ENCODE results near the gene COL11A2.

COL11A2 gene

GRCh38 chr6:33201147-33201545 is 8.9 kb upstream of the COL11A2 start:
- Mint-ChIP-seq H3K36me3 (peaks cover 38% of the 10 kb centered on the region), H3K9me3 (no peaks in the 10 kb centered on the region), H3K4me3 (peak overlapping the region; percentile 92), H3K27ac (peak overlapping the region; percentile 95), H3K27me3 (no peaks in the 10 kb centered on the region), H3K4me1 (peaks cover 87% of the 10 kb centered on the region)
- no peak for ATAC-seq

GRCh38 chr6:33200219-33201146 is 8.2 kb upstream of the COL11A2 start, which contains the start of the genes RXRB and SLC39A7:
RXRB (minus strand) TSS chr6:33200665; CDS start chr6:33200476, 189 bp downstream.
SLC39A7 (plus strand) TSS chr6:33200867; CDS start chr6:33201246, 379 bp downstream.
- Mint-ChIP-seq H3K27ac (peak within 1 kb of the TSS; percentile 95), H3K4me3 (peak within 1 kb of the TSS; percentile 92), H3K9me3 (no peaks in the 10 kb centered on the region), H3K36me3 (peaks cover 44% of the 10 kb centered on the region), H3K27me3 (no peaks in the 10 kb centered on the region), H3K4me1 (peaks cover 81% of the 10 kb centered on the region)
- ATAC-seq, result peak; percentile 87

GRCh38 chr6:33199687-33200218 is 7.5 kb upstream of the COL11A2 start:
- Mint-ChIP-seq H3K36me3 (peaks cover 51% of the 10 kb centered on the region), H3K27me3 (no peaks in the 10 kb centered on the region), H3K4me1 (peaks cover 73% of the 10 kb centered on the region), H3K9me3 (no peaks in the 10 kb centered on the region), H3K4me3 (peak overlapping the region; percentile 92), H3K27ac (peak overlapping the region; percentile 95)
- peak; percentile 54 for ATAC-seq

- Mint-ChIP-seq H3K27me3 (no peaks in the 10 kb centered on the region), H3K36me3 (peaks cover 57% of the 10 kb centered on the region), H3K4me3 (peak overlapping the region; percentile 92), H3K27ac (peak overlapping the region; percentile 95), H3K4me1 (peaks cover 67% of the 10 kb centered on the region), H3K9me3 (no peaks in the 10 kb centered on the region)
- ATAC-seq, result no peak
Observed at GRCh38 chr6:33198853-33199436, 6.7 kb upstream of the COL11A2 start.

- Mint-ChIP-seq H3K9me3 (no peaks in the 10 kb centered on the region), H3K4me3 (peak overlapping the region; percentile 92), H3K27me3 (no peaks in the 10 kb centered on the region), H3K27ac (peak overlapping the region; percentile 95), H3K4me1 (peaks cover 61% of the 10 kb centered on the region), H3K36me3 (peaks cover 51% of the 10 kb centered on the region)
- no peak for ATAC-seq
Observed at GRCh38 chr6:33198159-33198852, 6.0 kb upstream of the COL11A2 start.

- ATAC-seq, result peak; percentile 24
- no peak overlapping the region for H3K4me3 Mint-ChIP-seq
Observed at GRCh38 chr6:33197431-33198048, 5.3 kb upstream of the COL11A2 start.

GRCh38 chr6:33195304-33196165 is 3.3 kb upstream of the COL11A2 start:
- ATAC-seq, result no peak
- Mint-ChIP-seq H3K4me3 (no peak overlapping the region), H3K27me3 (peaks cover 17% of the 10 kb centered on the region), H3K36me3 (peaks cover 35% of the 10 kb centered on the region), H3K27ac (no peak overlapping the region), H3K9me3 (no peaks in the 10 kb centered on the region), H3K4me1 (peaks cover 48% of the 10 kb centered on the region)

More at GRCh38 chr6:33197431-33198048, 5.3 kb upstream of the COL11A2 start:
- Mint-ChIP-seq H3K9me3 (no peaks in the 10 kb centered on the region), H3K27me3 (no peaks in the 10 kb centered on the region), H3K27ac (no peak overlapping the region), H3K4me1 (peaks cover 59% of the 10 kb centered on the region), H3K36me3 (peaks cover 44% of the 10 kb centered on the region)

- Mint-ChIP-seq H3K9me3 (no peaks in the 10 kb centered on the region), H3K36me3 (peaks cover 35% of the 10 kb centered on the region), H3K4me3 (no peak overlapping the region), H3K27ac (no peak overlapping the region), H3K4me1 (peaks cover 45% of the 10 kb centered on the region), H3K27me3 (peaks cover 27% of the 10 kb centered on the region)
- no peak for ATAC-seq
Observed at GRCh38 chr6:33194431-33194979, 2.2 kb upstream of the COL11A2 start.

- no peak overlapping the region for H3K27ac Mint-ChIP-seq
- H3K4me3 Mint-ChIP-seq, result no peak overlapping the region
- peaks cover 35% of the 10 kb centered on the region for H3K36me3 Mint-ChIP-seq
- no peaks in the 10 kb centered on the region for H3K9me3 Mint-ChIP-seq
- H3K4me1 Mint-ChIP-seq, result peaks cover 37% of the 10 kb centered on the region
- ATAC-seq, result no peak
- H3K27me3 Mint-ChIP-seq, result peaks cover 33% of the 10 kb centered on the region
Observed at GRCh38 chr6:33193619-33194018, 1.4 kb upstream of the COL11A2 start.

- no peak overlapping the region for H3K27ac Mint-ChIP-seq
Observed at GRCh38 chr6:33192671-33193602, 670 bp upstream of the COL11A2 start.

GRCh38 chr6:33191383-33192104 is 723 bp downstream of the COL11A2 start:
- Mint-ChIP-seq H3K27me3 (peaks cover 49% of the 10 kb centered on the region), H3K27ac (no peak overlapping the region), H3K4me1 (peaks cover 19% of the 10 kb centered on the region), H3K36me3 (peaks cover 32% of the 10 kb centered on the region), H3K9me3 (peaks cover 3% of the 10 kb centered on the region), H3K4me3 (no peak overlapping the region)
- ATAC-seq, result no peak

More at GRCh38 chr6:33192671-33193602, 670 bp upstream of the COL11A2 start:
- peak; percentile 39 for ATAC-seq
- Mint-ChIP-seq H3K27me3 (peaks cover 40% of the 10 kb centered on the region), H3K4me1 (peaks cover 30% of the 10 kb centered on the region), H3K9me3 (no peaks in the 10 kb centered on the region), H3K36me3 (peaks cover 31% of the 10 kb centered on the region), H3K4me3 (peak overlapping the region; percentile 66)

- H3K9me3 Mint-ChIP-seq, result peaks cover 3% of the 10 kb centered on the region
- H3K36me3 Mint-ChIP-seq, result peaks cover 23% of the 10 kb centered on the region
- no peak for ATAC-seq
- H3K27ac Mint-ChIP-seq, result no peak overlapping the region
- H3K4me3 Mint-ChIP-seq, result no peak overlapping the region
- peaks cover 58% of the 10 kb centered on the region for H3K27me3 Mint-ChIP-seq
- peaks cover 15% of the 10 kb centered on the region for H3K4me1 Mint-ChIP-seq
Observed at GRCh38 chr6:33190504-33191107, 1.7 kb downstream of the COL11A2 start.
